Panc1 (cell line): ENCODE measurements around the gene AURKAIP1. TPM values are rescaled to one million over a fixed set of nuclear protein-coding genes. Genes with fewer than 3 reads are reported as not detected.

Experiments used
- ATAC-seq: fragments of 200-7000 bp; cut with Tn5 transposase; 2 replicates; pipeline ENCODE4 v1.9.1; 2020; ENCODE audit warnings: mild to moderate bottlenecking, moderate library complexity
- BruUV-seq: library from RNA; stranded (reverse); fragments of 400-500 nt; replicated peaks from 2 replicates; lab custom pipeline; 2021; lab: Mats Ljungman, UMichigan
- CTCF ChIA-PET: fragments of 300-600 bp; sonication (Branson Sonifier 250); formaldehyde crosslinking; loops from one replicate; lab custom pipeline; 2022; ENCODE audit warnings: antibody characterized with exemption; lab: Charles Lee
- POLR2A ChIA-PET: fragments of 300-600 bp; sonication (Branson Sonifier 250); formaldehyde crosslinking; loops from one replicate; lab custom pipeline; 2022; ENCODE audit warnings: antibody characterized with exemption; lab: Charles Lee
- DNase-seq: peaks from one replicate; pipeline ENCODE4 v3.0.0-alpha.2; 2010; ENCODE audit warnings: low read depth, low spot score
- H3K27ac ChIP-seq: 2 replicates; pipeline ENCODE4 v1.5.1; 2011; ENCODE audit warnings: mild to moderate bottlenecking, low read length, inconsistent platforms
- H3K27me3 ChIP-seq: fragments of 200-500 bp; sonication (Bioruptor generic); 2 replicates; pipeline ENCODE4 v1.6.0; 2014; ENCODE audit warnings: low read length, inconsistent platforms; ENCODE audit not compliant: control insufficient read depth, insufficient read depth
- H3K36me3 ChIP-seq: fragments of 200-500 bp; sonication (Bioruptor generic); 2 replicates; pipeline ENCODE4 v1.5.1; 2014; ENCODE audit warnings: inconsistent platforms, mild to moderate bottlenecking, low read length, moderate library complexity; ENCODE audit not compliant: control insufficient read depth, insufficient read depth
- H3K4me1 ChIP-seq: 2 replicates; pipeline ENCODE4 v1.5.1; 2011; ENCODE audit warnings: inconsistent platforms, mild to moderate bottlenecking, low read length, moderate library complexity; ENCODE audit not compliant: control insufficient read depth, insufficient read depth
- H3K4me3 ChIP-seq, 2 experiments: 2 replicates each; pipeline ENCODE4 v1.5.1; 2011 to 2012; ENCODE audit warnings: low read depth in 2 of 2, low read length in 2 of 2, mild to moderate bottlenecking in 2 of 2, inconsistent platforms in 1 of 2, moderate library complexity in 1 of 2
- H3K9me3 ChIP-seq: fragments of 200-500 bp; sonication (Bioruptor generic); 2 replicates; pipeline ENCODE4 v1.5.1; 2014; ENCODE audit warnings: low read depth, mild to moderate bottlenecking, inconsistent platforms, low read length, moderate library complexity; ENCODE audit not compliant: control insufficient read depth, insufficient read depth
- POLR2AphosphoS5 ChIP-seq: IDR thresholded peaks from 2 replicates; pipeline ENCODE4 v1.6.1; 2012; ENCODE audit warnings: mild to moderate bottlenecking, low read depth, low read length, moderate library complexity
- SIN3A ChIP-seq: IDR thresholded peaks from 2 replicates; pipeline ENCODE4 v1.6.1; 2012; ENCODE audit warnings: low read depth, mild to moderate bottlenecking, low read length, moderate library complexity, borderline replicate concordance; ENCODE audit not compliant: insufficient read depth
- TCF7L2 ChIP-seq: IDR thresholded peaks from 2 replicates; pipeline ENCODE4 v1.6.1; 2011; ENCODE audit warnings: mild to moderate bottlenecking, low read depth, low read length, inconsistent platforms
- in situ Hi-C: cut with HindIII; loops from 2 replicates; pipeline ENCODE4 v1.10.0; 2016; ENCODE audit warnings: low sequenced_read_pairs, low pct_unique_long_range_greater_than_20kb
- intact Hi-C: fragments of 100-400 bp; cut with micrococcal nuclease; formaldehyde crosslinking; loops from one replicate; pipeline ENCODE4 v1.10.0; 2022; ENCODE audit not compliant: unreplicated experiment
- total RNA-seq: library from RNA; stranded (reverse); gene quantifications from one replicate; pipeline ENCODE4 v1.2.1, GENCODE V29; 2021; ENCODE audit not compliant: unreplicated experiment
- TF ChIP-seq, protein P1 (sequence below), 2 experiments: IDR thresholded peaks; 2 replicates each; pipeline ENCODE4 v1.6.1; 2011 to 2012; ENCODE audit warnings: low read depth in 2 of 2, control low read depth in 1 of 2, low read length in 1 of 2, mild to moderate bottlenecking in 1 of 2, moderate library complexity in 1 of 2; ENCODE audit not compliant: insufficient read depth in 1 of 2
- TF ChIP-seq, protein P2 (sequence below): fragments of 450-650 bp; IDR thresholded peaks from 2 replicates; pipeline ENCODE4 v1.5.1; 2017; ENCODE audit warnings: mild to moderate bottlenecking

Gene AURKAIP1
- total RNA-seq, 1 experiment from 2014 or later = 335 TPM

DNA sequence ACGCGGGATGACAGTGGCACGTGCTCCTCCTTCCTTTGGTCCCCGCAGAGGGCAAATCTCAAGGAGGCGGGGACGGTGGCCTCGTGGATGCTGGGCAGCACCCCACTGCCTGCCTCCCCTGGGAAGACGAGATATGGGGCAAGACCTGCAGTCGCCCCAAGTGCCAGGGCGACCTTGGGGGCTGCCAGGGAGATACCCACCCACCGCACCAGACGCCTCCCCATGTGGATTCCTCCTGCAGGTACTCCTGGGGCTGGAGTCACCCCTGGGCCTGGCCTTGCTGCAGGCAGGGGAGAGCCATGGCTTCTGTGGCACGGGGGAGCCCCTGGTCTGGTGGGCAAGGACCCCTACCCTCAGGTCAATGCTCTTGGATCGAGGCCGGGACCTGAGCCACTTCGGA lies 5.9 kb upstream of the AURKAIP1 start:
- ChIA-PET POLR2A (no interaction called here), CTCF (no interaction called here)
- TF ChIP-seq POLR2AphosphoS5 (no peak), TCF7L2 (no peak), SIN3A (no peak)
- TF ChIP-seq, protein P1, sequence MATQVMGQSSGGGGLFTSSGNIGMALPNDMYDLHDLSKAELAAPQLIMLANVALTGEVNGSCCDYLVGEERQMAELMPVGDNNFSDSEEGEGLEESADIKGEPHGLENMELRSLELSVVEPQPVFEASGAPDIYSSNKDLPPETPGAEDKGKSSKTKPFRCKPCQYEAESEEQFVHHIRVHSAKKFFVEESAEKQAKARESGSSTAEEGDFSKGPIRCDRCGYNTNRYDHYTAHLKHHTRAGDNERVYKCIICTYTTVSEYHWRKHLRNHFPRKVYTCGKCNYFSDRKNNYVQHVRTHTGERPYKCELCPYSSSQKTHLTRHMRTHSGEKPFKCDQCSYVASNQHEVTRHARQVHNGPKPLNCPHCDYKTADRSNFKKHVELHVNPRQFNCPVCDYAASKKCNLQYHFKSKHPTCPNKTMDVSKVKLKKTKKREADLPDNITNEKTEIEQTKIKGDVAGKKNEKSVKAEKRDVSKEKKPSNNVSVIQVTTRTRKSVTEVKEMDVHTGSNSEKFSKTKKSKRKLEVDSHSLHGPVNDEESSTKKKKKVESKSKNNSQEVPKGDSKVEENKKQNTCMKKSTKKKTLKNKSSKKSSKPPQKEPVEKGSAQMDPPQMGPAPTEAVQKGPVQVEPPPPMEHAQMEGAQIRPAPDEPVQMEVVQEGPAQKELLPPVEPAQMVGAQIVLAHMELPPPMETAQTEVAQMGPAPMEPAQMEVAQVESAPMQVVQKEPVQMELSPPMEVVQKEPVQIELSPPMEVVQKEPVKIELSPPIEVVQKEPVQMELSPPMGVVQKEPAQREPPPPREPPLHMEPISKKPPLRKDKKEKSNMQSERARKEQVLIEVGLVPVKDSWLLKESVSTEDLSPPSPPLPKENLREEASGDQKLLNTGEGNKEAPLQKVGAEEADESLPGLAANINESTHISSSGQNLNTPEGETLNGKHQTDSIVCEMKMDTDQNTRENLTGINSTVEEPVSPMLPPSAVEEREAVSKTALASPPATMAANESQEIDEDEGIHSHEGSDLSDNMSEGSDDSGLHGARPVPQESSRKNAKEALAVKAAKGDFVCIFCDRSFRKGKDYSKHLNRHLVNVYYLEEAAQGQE (IDR thresholded peaks at IDR 0.05; ENCODE audit: insufficient read depth in 1 of 2, low read depth in 2 of 2, low read length in 1 of 2) = no peak
- TF ChIP-seq, protein P2, sequence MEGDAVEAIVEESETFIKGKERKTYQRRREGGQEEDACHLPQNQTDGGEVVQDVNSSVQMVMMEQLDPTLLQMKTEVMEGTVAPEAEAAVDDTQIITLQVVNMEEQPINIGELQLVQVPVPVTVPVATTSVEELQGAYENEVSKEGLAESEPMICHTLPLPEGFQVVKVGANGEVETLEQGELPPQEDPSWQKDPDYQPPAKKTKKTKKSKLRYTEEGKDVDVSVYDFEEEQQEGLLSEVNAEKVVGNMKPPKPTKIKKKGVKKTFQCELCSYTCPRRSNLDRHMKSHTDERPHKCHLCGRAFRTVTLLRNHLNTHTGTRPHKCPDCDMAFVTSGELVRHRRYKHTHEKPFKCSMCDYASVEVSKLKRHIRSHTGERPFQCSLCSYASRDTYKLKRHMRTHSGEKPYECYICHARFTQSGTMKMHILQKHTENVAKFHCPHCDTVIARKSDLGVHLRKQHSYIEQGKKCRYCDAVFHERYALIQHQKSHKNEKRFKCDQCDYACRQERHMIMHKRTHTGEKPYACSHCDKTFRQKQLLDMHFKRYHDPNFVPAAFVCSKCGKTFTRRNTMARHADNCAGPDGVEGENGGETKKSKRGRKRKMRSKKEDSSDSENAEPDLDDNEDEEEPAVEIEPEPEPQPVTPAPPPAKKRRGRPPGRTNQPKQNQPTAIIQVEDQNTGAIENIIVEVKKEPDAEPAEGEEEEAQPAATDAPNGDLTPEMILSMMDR = no peak
- ATAC-seq = no peak
- intact Hi-C loops (no loop called here), in situ Hi-C loops (no loop called here)
- no TSS peak for BruUV-seq
- H3K27ac ChIP-seq = no peak overlapping the region
- H3K4me1 ChIP-seq = peaks cover 8% of the 10 kb centered on the region; the same call in 1 of the 2 replicates
- no peak for DNase-seq
- no peak overlapping the region for H3K4me3 ChIP-seq
- no peaks in the 10 kb centered on the region for H3K9me3 ChIP-seq
- H3K27me3 ChIP-seq = no peaks in the 10 kb centered on the region
- peaks cover 4% of the 10 kb centered on the region; the same call in 1 of the 2 replicates for H3K36me3 ChIP-seq

DNA sequence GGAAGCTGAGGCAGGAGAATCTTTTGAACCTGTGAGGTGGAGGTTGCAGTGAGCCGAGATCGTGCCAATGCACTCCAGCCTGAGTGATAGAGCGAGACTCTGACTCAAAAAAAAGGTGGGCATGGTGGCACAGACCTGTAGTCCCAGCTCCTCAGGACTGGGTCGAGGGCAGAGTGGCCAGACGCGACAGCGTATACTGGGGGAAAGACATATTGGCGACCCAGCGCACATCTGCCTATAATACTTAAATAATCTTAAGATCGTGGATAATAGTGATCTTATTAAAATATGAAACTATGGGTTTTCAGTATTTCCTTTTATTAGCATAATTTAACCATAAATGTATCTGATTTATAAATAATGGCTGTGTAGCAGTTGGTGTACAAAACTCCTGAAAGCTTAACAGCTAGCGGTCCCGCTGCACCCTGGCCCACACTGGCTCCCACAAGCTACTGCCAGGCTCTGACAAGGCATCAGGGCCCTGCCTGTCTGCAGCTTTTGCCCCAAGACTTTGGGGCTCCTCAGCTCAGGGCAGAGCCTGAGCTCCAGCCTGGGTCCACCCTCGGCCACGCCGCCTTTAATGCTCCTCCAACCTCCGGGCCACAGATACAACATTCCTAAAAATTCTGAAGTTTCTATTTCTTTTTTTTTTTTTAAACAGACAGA lies 2.7 kb upstream of the AURKAIP1 start:
- in situ Hi-C loops = no loop called here

More for the DNA sequence above, 2.7 kb upstream of the AURKAIP1 start:
- Histone ChIP-seq H3K4me3 (no peak overlapping the region), H3K27me3 (no peaks in the 10 kb centered on the region), H3K36me3 (peaks cover 16% of the 10 kb centered on the region; the same call in 1 of the 2 replicates), H3K27ac (no peak overlapping the region), H3K9me3 (no peaks in the 10 kb centered on the region), H3K4me1 (peaks cover 21% of the 10 kb centered on the region)
- no peak for ATAC-seq
- no peak for DNase-seq
- no TSS peak for BruUV-seq
- CTCF ChIA-PET = no interaction called here
- POLR2A ChIA-PET = interaction anchor here (0.6 kb wide), 2 partner anchors 64 to 395 kb away, joined by 3 to 5 read pairs; no protein-coding TSS in a partner anchor
- no peak for TF ChIP-seq POLR2AphosphoS5
- TF ChIP-seq, protein P2 = no peak
- TF ChIP-seq, protein P1 (IDR thresholded peaks at IDR 0.05; ENCODE audit: insufficient read depth in 1 of 2, low read depth in 2 of 2, low read length in 1 of 2) = no peak
- TF ChIP-seq TCF7L2 = no peak
- no peak for TF ChIP-seq SIN3A
- intact Hi-C loops = no loop called here
